NT2/D1 (cell line): Measurements from ENCODE around the gene GUCY2F.

Experiments used
- DNase-seq: peaks from one replicate; pipeline ENCODE4 v3.0.0-alpha.2; 2011; ENCODE audit warnings: low read depth, low spot score
- H3K27me3 ChIP-seq: 2 replicates; pipeline ENCODE4 v1.6.0; 2011; ENCODE audit warnings: mild to moderate bottlenecking; ENCODE audit not compliant: insufficient read length, insufficient read depth
- H3K36me3 ChIP-seq: 2 replicates; pipeline ENCODE4 v1.6.1; 2011; ENCODE audit warnings: mild to moderate bottlenecking, low read length, mixed read lengths; ENCODE audit not compliant: insufficient read depth, insufficient read length
- H3K4me1 ChIP-seq: 2 replicates; pipeline ENCODE4 v1.5.1; 2011; ENCODE audit not compliant: insufficient read depth, insufficient read length
- H3K4me3 ChIP-seq: 2 replicates; pipeline ENCODE4 v1.5.1; 2011; ENCODE audit warnings: low read depth; ENCODE audit not compliant: insufficient read length
- H3K9ac ChIP-seq: 2 replicates; pipeline ENCODE4 v1.6.0; 2011; ENCODE audit warnings: low read depth; ENCODE audit not compliant: insufficient read length
- H3K9me3 ChIP-seq: 2 replicates; pipeline ENCODE4 v1.5.1; 2011; ENCODE audit warnings: mild to moderate bottlenecking, low read length; ENCODE audit not compliant: insufficient read depth
- SUZ12 ChIP-seq: IDR thresholded peaks from 2 replicates; pipeline ENCODE4 v1.6.1; 2011; ENCODE audit not compliant: insufficient read length, insufficient read depth; ENCODE audit errors: extremely low read depth
- YY1 ChIP-seq: IDR thresholded peaks from 2 replicates; pipeline ENCODE4 v1.6.1; 2011; ENCODE audit not compliant: insufficient read length, insufficient read depth
- ZNF274 ChIP-seq: IDR thresholded peaks from 2 replicates; pipeline ENCODE4 v1.6.1; 2011; ENCODE audit warnings: mild to moderate bottlenecking, low read depth, low read length

The GUCY2F gene

DNA sequence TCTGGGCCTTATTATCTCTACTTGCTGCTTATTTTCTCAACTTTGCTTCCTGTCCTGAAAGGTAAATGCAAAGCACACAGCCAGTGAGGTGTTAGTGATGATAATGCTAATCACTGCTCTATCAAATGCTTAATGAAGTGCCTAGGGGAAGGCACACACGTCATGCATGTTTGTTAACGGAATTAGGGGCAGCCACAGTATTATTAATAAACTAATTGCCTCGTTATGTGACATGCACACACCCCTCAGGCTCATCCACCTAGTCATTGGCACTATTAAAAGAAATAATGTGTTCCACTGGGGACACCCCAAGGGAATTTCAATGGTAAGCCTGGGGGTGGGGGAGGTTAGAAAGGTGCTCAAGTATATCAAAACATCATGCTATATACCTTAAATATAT lies 125.2 kb downstream of the GUCY2F start:
- no peaks in the 10 kb centered on the region for H3K4me1 ChIP-seq
- no peak for TF ChIP-seq YY1
- no peak for TF ChIP-seq SUZ12
- TF ChIP-seq ZNF274: no peak
- no peaks in the 10 kb centered on the region; the same call in 1 of the 2 replicates for H3K9me3 ChIP-seq
- H3K9ac ChIP-seq: no peak overlapping the region
- no peaks in the 10 kb centered on the region for H3K36me3 ChIP-seq
- H3K27me3 ChIP-seq: no peaks in the 10 kb centered on the region
- DNase-seq: no peak
- H3K4me3 ChIP-seq: no peak overlapping the region

DNA sequence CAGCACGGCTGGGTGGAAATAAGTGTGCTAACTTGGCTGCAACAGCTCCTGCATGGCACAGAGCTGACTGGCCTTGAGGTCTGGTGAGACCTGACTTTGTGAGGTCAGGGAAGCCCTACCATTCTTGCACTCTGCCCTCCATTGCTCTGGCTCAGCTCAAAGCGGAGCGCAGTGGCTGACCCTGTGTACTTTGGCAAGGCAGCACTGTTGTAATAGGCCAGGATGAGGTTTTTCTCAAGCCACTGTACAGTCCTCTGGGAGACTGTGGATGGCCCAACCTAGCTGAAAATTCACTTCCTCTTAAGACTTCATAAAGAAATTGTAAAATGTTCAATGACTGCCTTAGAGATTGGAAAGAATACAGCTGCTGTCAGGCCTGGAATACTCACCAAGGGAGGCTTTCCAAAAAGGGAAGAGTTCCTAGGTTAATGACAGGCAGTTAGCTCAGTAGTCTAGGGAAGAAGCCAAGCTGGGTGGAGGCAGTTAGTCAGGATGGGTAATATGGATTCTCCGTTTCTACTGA lies 129.8 kb downstream of the GUCY2F start:
- Histone ChIP-seq H3K4me1 (no peaks in the 10 kb centered on the region), H3K4me3 (no peak overlapping the region), H3K27me3 (no peaks in the 10 kb centered on the region), H3K9ac (no peak overlapping the region), H3K36me3 (no peaks in the 10 kb centered on the region), H3K9me3 (no peaks in the 10 kb centered on the region)
- no peak for DNase-seq
- no peak for TF ChIP-seq YY1
- TF ChIP-seq ZNF274: no peak
- no peak for TF ChIP-seq SUZ12

DNA sequence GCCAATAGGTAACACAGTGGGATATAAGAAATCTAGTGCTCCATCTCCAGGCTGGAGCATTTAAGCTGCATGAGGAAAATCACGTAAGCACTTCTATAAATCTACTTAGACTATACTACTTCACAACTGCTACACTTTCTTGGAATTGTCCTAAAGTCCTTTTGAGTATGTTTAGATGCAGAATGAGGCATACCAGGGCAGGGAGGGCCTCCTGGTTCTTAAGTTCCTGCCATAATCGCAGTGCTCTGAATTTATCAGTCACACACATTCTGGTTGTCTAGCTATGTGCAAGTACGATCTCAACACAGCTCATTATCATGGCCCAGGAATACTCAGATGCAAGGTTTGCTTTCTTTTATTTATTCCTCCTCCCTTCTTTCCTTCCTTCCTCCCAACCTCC lies 130.3 kb downstream of the GUCY2F start:
- Histone ChIP-seq H3K36me3 (no peaks in the 10 kb centered on the region), H3K27me3 (no peaks in the 10 kb centered on the region), H3K9ac (no peak overlapping the region), H3K9me3 (no peaks in the 10 kb centered on the region), H3K4me1 (no peaks in the 10 kb centered on the region), H3K4me3 (no peak overlapping the region)
- no peak for TF ChIP-seq YY1
- TF ChIP-seq SUZ12: no peak
- TF ChIP-seq ZNF274: no peak
- DNase-seq: no peak

DNA sequence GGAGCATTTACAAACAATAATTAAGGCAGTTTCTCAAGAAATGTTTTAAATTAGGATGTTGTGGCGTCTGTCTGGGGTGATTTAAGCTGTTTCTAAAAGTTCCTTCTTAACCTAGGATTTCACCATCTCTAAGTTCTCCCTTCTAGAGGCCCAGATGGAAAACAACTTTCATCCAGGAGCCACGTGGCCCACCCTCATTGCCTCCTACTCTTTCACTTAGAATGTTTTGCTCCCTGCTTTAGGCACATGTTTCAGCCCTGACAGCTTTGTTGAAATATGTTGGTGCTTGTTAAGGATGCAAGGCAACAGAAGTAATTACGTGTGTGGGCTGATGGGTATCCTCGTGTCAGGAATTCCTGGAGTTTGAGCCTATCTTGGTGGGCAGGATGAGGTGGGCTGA lies 131.3 kb downstream of the GUCY2F start:
- no peak for DNase-seq
- H3K4me3 ChIP-seq: no peak overlapping the region

DNA sequence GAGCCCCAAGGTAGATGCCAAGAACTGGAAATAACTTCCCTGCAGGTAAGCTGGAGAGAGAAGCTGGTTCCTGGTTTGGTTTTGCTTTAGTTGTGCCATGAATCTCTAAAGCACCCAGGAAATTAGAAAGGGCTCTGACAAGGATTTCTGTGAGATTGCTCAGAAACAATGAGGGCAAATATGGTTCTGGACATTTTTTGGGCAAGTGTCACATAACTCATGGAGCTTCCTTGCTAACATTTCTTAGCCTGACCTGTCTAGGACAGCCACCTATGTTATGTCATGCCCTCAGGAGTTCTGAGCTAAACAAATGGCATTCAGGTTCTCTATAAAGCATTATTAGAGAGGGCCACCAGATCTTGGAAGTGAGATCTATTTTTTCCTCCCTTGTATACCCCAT lies 131.8 kb downstream of the GUCY2F start:
- H3K36me3 ChIP-seq: no peaks in the 10 kb centered on the region
- H3K4me3 ChIP-seq: no peak overlapping the region
- H3K9ac ChIP-seq: no peak overlapping the region
- H3K27me3 ChIP-seq: no peaks in the 10 kb centered on the region
- no peak for TF ChIP-seq ZNF274
- no peak for DNase-seq
- H3K4me1 ChIP-seq: no peaks in the 10 kb centered on the region
- H3K9me3 ChIP-seq: no peaks in the 10 kb centered on the region

More for the DNA sequence above, 131.3 kb downstream of the GUCY2F start:
- TF ChIP-seq SUZ12 (no peak), ZNF274 (no peak), YY1 (no peak)
- H3K27me3 ChIP-seq: no peaks in the 10 kb centered on the region
- no peaks in the 10 kb centered on the region for H3K4me1 ChIP-seq
- H3K9ac ChIP-seq: no peak overlapping the region
- no peaks in the 10 kb centered on the region for H3K36me3 ChIP-seq
- H3K9me3 ChIP-seq: no peaks in the 10 kb centered on the region

DNA sequence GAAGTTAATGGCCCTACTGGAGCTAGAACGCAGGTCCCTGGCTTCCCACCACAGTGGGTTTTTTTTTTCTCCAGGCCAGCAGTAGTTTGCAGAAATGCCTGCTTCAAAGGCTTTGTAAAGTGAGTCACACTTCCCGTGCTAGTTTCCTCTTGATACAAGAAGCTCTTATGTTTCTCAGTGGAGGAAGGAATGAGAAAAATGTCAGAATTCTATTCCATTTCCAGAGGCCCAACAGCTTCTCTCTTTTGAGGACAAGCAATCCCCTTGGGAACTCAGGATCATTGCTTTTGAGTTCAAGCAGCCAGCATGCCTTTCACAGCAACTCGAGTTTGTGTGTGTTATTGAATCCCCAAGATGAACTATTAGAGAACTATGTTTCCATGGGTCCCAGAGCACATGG lies 134.3 kb downstream of the GUCY2F start:
- DNase-seq: peak; percentile 71
- Histone ChIP-seq H3K27me3 (no peaks in the 10 kb centered on the region), H3K4me3 (no peak overlapping the region), H3K4me1 (no peaks in the 10 kb centered on the region), H3K9ac (no peak overlapping the region), H3K9me3 (no peaks in the 10 kb centered on the region), H3K36me3 (no peaks in the 10 kb centered on the region)
- TF ChIP-seq SUZ12 (no peak), YY1 (no peak), ZNF274 (no peak)

DNA sequence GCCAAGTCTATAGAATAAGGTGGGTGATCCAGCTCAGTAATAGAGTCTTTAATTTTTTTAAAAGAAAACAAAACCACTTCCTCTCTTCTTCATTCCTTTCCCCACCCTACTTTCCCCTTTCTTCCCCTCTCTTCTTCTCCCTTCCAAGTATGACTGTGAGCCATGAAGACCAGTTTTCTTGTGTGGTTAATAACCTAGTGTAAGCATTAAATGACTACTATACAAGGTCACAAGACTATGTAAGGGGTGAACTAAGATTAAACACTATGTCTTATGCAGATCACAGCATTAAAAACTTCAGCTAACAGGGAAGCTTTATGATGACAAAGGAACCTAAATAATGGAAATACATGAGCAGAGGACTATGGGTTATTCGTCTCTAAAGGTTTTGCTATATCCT lies 135.4 kb downstream of the GUCY2F start:
- H3K9me3 ChIP-seq: no peaks in the 10 kb centered on the region
- no peaks in the 10 kb centered on the region for H3K27me3 ChIP-seq
- no peak overlapping the region for H3K4me3 ChIP-seq
- no peaks in the 10 kb centered on the region for H3K36me3 ChIP-seq
- H3K4me1 ChIP-seq: no peaks in the 10 kb centered on the region
- H3K9ac ChIP-seq: no peak overlapping the region
- DNase-seq: no peak
- TF ChIP-seq YY1 (no peak), ZNF274 (no peak), SUZ12 (no peak)

DNA sequence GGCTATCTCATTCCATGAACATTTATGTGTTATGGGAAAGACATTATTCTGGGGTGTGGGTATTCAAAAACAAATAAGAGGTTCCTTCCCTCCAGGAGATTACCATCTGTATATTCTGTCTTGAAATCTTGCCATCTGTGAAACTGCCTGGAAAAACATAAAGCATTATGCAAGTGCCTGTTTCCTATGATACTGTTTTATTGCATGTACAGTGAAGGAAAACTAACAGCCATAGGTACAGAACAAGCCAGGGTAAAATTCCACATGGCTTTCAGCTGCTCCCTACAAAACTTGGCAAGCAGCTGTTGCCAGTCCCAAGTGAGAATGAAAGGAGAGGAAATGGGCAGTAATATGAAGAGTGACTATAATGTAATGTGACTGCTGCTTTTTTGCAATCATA lies 136.0 kb downstream of the GUCY2F start:
- TF ChIP-seq SUZ12: no peak
- no peak for TF ChIP-seq YY1
- TF ChIP-seq ZNF274: no peak
- Histone ChIP-seq H3K9ac (no peak overlapping the region), H3K27me3 (no peaks in the 10 kb centered on the region), H3K9me3 (no peaks in the 10 kb centered on the region), H3K4me1 (no peaks in the 10 kb centered on the region), H3K36me3 (no peaks in the 10 kb centered on the region), H3K4me3 (no peak overlapping the region)
- no peak for DNase-seq
